ENCODE measurements around the gene DENND1A.

DENND1A gene

DNA sequence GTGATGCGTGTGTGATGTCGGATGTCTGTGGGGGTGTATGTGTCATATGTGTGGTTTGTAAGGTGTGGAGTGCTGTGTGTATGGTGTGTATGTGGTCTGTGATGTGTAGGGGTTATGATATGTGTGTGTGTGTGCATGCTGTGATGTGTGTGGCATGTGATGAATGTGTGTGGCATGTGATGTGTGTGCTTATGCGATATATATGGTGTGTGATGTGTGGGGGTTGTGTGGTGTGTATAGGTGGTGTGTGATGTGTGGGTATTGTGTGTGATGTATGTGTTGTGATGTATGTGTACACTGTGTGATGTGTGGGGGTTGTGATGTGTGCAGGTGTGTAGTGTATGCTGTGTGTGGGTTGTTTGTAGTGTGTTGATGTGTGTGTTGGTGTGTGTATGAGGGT lies 583.1 kb downstream of the DENND1A start:
- TF ChIP-seq, protein P1, sequence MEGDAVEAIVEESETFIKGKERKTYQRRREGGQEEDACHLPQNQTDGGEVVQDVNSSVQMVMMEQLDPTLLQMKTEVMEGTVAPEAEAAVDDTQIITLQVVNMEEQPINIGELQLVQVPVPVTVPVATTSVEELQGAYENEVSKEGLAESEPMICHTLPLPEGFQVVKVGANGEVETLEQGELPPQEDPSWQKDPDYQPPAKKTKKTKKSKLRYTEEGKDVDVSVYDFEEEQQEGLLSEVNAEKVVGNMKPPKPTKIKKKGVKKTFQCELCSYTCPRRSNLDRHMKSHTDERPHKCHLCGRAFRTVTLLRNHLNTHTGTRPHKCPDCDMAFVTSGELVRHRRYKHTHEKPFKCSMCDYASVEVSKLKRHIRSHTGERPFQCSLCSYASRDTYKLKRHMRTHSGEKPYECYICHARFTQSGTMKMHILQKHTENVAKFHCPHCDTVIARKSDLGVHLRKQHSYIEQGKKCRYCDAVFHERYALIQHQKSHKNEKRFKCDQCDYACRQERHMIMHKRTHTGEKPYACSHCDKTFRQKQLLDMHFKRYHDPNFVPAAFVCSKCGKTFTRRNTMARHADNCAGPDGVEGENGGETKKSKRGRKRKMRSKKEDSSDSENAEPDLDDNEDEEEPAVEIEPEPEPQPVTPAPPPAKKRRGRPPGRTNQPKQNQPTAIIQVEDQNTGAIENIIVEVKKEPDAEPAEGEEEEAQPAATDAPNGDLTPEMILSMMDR (conservative IDR thresholded peaks at IDR 0.05; ENCODE audit: low read depth, low read length) = no peak
- DNase-seq (ENCODE audit: low read depth) = no peak
- H3K4me3 ChIP-seq (ENCODE audit: low read length) = no peak overlapping the region

DNA sequence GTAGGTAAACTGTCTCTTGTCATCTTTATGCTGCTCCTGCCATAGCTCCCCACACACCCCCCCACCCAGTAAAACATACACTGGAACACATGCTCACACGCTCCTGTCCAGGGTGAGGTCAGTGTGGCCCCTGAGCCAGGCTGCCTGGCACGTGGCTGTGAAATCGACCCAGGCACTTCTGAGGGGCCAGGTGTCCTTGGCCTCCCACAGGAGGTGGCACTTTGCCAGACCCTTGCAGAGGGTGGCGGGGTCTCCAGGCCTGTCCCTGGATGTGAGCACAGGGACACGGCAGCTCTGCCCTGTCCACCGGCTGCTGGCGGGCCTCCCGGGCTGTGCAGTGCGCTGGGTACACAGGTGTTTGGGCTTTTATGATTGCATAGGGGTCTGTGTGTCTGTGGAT lies 583.9 kb downstream of the DENND1A start:
- TF ChIP-seq, protein P1 (conservative IDR thresholded peaks at IDR 0.05; ENCODE audit: low read depth, low read length) = no peak
- H3K4me3 ChIP-seq (ENCODE audit: low read length) = no peak overlapping the region
- no peak for DNase-seq (ENCODE audit: low read depth)

DNA sequence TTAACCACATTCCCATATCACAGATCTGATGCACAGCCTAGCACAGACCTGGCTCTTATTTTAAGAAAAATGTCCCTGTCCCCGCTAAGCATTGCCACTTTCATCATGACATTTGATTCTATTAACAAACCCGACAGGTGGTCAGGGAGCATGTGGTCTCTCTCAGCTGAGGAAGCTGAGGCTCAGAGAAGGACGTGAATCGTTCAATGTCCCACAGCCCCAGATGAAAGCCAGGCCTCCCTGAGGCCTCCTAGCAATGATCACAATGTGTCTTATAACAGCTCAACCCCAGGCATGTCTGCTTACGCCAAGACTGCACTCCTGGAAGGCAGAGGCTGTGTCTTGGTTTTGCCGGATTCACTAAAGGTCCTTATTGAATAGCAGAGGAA lies 584.4 kb downstream of the DENND1A start:
- no peak overlapping the region for H3K4me3 ChIP-seq (ENCODE audit: low read length)
- TF ChIP-seq, protein P1 (conservative IDR thresholded peaks at IDR 0.05; ENCODE audit: low read depth, low read length) = no peak
- DNase-seq (ENCODE audit: low read depth) = no peak

DNA sequence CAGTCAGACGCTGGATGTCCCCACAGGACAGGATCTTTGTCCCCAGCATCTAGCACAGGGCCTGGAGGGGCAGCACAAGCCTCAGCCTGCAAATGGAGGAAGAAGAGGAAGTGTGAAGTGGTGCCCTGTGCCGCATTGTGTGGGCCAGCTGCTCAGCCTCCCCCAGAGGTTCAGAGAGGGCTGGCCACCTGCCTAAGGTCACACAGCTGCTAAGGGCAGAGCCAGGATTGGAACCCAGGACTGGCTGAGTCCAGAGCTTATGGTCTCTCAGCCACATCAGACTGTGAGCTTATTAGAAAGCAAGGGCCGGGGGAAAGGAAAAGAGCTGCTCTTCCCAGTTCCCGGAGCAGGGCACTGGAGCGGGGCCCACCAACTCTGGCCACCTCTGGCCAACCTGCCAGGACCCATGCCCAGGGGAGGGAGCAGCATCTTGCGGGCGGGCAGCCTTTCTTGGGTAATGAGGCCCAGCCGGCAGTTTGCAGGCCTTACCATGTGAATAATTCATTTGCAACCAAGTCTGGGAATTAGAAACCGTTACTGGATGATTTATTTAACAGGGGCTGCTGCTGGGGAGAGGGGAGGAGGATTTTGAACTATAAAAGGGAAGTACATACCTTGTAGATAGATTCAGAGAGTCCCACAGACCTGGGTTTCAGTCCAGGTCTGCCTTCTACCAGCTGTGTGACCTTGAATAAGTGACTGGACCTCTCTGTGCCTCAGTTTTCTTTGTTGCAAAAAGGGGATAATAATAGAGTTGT lies 585.6 kb downstream of the DENND1A start:
- TF ChIP-seq, protein P1 (conservative IDR thresholded peaks at IDR 0.05; ENCODE audit: low read depth, low read length) = no peak
- DNase-seq (ENCODE audit: low read depth) = no peak
- H3K4me3 ChIP-seq (ENCODE audit: low read length) = no peak overlapping the region

DNA sequence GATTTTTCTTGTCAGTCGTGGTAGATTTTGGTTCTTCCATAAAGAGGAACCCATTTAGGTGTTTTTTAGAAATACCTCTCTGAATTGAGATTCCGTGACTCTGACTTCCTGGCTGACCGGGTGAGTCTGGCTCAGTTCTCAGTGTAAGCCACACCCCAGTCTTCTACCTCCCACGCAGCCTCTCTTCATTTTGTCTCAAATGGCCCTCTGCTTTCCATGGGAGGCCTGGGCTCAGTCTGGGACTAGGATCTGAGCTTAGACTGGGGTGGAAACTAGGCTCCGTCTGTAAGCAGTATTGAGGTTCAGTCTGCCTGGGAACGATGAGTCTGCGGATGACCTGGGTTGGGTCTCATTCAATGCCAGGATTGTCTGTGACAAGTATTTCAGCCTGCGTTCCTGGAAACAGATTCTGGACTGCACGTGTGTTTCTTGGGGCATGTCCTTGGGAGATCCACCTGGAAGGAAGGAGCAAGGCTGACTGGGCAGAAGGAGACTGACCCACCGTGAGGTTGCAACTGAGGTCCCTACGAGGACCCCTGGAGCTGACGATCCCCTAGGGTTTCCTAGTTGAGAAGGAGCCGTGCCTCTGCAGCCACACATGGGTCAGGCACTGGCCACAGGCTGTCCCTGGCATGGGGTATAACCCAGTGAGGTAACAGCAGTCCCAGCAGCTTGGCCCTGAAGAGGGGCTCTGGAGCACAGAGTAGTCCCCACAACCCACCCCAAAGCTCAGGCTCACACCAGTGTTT lies 586.3 kb downstream of the DENND1A start:
- DNase-seq (ENCODE audit: low read depth) = no peak
- TF ChIP-seq, protein P1 (conservative IDR thresholded peaks at IDR 0.05; ENCODE audit: low read depth, low read length) = no peak
- H3K4me3 ChIP-seq (ENCODE audit: low read length) = no peak overlapping the region

DNA sequence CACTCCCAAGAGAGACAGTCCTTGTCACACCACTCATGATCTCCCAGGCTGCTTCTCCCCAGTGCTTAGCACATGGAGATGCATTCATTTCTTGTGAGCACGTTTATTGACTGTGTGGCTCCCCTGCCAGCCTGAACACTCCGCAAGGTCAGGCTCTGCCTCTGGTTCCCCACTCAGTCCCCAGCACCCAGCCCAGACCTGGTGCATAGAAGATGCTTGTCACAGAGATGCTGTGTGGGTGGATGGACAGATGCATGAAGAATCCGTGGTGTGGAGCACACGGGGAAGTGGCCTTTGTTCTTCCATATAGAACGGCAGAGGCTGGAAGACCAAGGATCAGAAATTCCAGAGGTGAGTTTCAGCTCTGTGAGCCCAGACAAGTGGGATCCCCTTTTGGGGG lies 587.7 kb downstream of the DENND1A start:
- TF ChIP-seq, protein P1 (conservative IDR thresholded peaks at IDR 0.05; ENCODE audit: low read depth, low read length) = no peak
- DNase-seq (ENCODE audit: low read depth) = no peak
- H3K4me3 ChIP-seq (ENCODE audit: low read length) = no peak overlapping the region

DNA sequence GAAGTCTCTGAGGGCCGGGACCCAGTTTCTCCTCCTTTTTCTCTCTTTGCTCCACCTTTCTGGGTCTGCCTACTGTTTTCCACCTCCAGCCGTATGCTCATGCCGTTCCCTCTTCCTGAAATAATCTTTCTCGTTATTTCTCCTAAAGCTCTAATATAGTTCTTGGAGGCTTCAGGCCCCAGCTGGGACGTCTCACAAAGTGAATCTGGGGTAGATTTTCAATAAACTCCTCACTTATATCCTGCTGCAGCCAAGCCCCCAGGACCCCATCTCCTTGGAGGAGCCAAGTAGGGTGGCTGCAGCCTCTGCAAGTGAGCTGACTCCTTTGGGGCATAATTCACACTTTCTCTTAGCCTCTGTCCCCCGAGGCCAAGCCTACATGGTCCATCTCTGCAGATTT lies 588.1 kb downstream of the DENND1A start:
- no peak for DNase-seq (ENCODE audit: low read depth)
- TF ChIP-seq, protein P1 (conservative IDR thresholded peaks at IDR 0.05; ENCODE audit: low read depth, low read length) = no peak
- no peak overlapping the region for H3K4me3 ChIP-seq (ENCODE audit: low read length)

Measured in retinal pigment epithelial cell (primary cell).